ENCODE data around the gene ATG16L1. TPM values are rescaled to one million over a fixed set of nuclear protein-coding genes. Genes with fewer than 3 reads are reported as not detected.

Gene ATG16L1
- total and polyA plus RNA-seq, 2 donors (not counting 3 experiments of a cell fraction or from before 2014, with no cell fraction given), result 18.1 to 29.8 TPM

DNA sequence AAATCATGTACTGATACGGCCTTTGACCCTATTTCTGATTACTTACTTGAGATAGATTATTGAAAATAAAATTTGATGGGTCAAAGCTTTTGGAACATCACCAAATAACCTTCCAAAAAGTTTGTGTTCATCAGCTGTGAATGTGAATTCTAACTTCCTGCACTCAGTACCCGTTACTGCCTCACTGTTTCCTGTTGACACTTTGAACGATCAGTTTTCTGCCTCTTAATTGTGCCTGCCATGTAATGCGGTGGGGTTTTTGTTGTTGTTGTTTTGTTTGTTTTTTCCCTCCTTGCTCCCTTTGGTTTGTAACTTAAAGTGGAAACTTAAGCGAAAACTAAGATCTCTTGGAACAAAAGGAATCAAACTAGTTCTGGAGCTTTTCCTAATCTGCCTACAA lies 18.9 kb downstream of the ATG16L1 start:
- H3K36me3 ChIP-seq (ENCODE audit: control insufficient read depth in 2 of 2, extremely low read depth in 1 of 2, insufficient read depth in 2 of 2, low read length in 2 of 2), result peaks cover 30 to 33% of the 10 kb centered on the region in 2 experiments
- no peaks in the 10 kb centered on the region for H4K20me1 ChIP-seq (replicated peaks; ENCODE audit: control insufficient read depth, extremely low read depth, insufficient read depth, low read length)
- H3K9me1 ChIP-seq (replicated peaks; ENCODE audit: control insufficient read depth, extremely low read depth, insufficient read depth, low read length), result no peaks in the 10 kb centered on the region
- peaks cover 8% of the 10 kb centered on the region for H3K4me1 ChIP-seq (ENCODE audit: control insufficient read depth, extremely low read depth, insufficient read depth, low read length)
- intact Hi-C loops (cut with micrococcal nuclease), result loop anchor here (5.0 kb wide), 1 partner anchor 177 kb away; no protein-coding TSS in a partner anchor
- no peak overlapping the region for H2AFZ ChIP-seq (ENCODE audit: low read depth, low read length)
- FAIRE-seq (no peak), DNase-seq (ENCODE audit: low read depth, low spot score) (peak; percentile 44)
- TF ChIP-seq POLR2A (IDR thresholded peaks at IDR 0.05; ENCODE audit: low read depth, low read length), result no peak
- no peak for TF ChIP-seq MYC (IDR thresholded peaks at IDR 0.05; ENCODE audit: low read depth, low read length)
- TF ChIP-seq POLR2AphosphoS5 (IDR thresholded peaks at IDR 0.05; ENCODE audit: insufficient read depth, low read depth, low read length), result no peak
- TF ChIP-seq, protein P1, sequence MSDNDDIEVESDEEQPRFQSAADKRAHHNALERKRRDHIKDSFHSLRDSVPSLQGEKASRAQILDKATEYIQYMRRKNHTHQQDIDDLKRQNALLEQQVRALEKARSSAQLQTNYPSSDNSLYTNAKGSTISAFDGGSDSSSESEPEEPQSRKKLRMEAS (IDR thresholded peaks at IDR 0.05; ENCODE audit: insufficient read depth, insufficient read length), result no peak
- TF ChIP-seq EZH2 (IDR thresholded peaks at IDR 0.05; ENCODE audit: borderline replicate concordance, low read depth, low read length, severe bottlenecking), result no peak
- TF ChIP-seq JUN (IDR thresholded peaks at IDR 0.05; ENCODE audit: borderline replicate concordance, insufficient read depth, insufficient read length, low read depth), result no peak
- no peak for TF ChIP-seq GATA2 (IDR thresholded peaks at IDR 0.05; ENCODE audit: insufficient read depth, insufficient read length, low read depth, low read length)
- no peak for TF ChIP-seq FOS (IDR thresholded peaks at IDR 0.05; ENCODE audit: borderline replicate concordance, insufficient read depth, low read length)
- TF ChIP-seq, protein P2, sequence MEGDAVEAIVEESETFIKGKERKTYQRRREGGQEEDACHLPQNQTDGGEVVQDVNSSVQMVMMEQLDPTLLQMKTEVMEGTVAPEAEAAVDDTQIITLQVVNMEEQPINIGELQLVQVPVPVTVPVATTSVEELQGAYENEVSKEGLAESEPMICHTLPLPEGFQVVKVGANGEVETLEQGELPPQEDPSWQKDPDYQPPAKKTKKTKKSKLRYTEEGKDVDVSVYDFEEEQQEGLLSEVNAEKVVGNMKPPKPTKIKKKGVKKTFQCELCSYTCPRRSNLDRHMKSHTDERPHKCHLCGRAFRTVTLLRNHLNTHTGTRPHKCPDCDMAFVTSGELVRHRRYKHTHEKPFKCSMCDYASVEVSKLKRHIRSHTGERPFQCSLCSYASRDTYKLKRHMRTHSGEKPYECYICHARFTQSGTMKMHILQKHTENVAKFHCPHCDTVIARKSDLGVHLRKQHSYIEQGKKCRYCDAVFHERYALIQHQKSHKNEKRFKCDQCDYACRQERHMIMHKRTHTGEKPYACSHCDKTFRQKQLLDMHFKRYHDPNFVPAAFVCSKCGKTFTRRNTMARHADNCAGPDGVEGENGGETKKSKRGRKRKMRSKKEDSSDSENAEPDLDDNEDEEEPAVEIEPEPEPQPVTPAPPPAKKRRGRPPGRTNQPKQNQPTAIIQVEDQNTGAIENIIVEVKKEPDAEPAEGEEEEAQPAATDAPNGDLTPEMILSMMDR (IDR thresholded peaks at IDR 0.05; ENCODE audit: extremely low read depth in 1 of 2, insufficient read depth in 1 of 2, low read depth in 1 of 2, low read length in 2 of 2), result no peak
- ChIA-PET POLR2A (no interaction called here), CTCF (interaction anchor here (0.7 to 1.5 kb wide), 2 partner anchors 19 to 173 kb away, joined by 3 read pairs; partner anchors contain the start of gene ATG16L1)
- dilution Hi-C loops (cut with MboI; ENCODE audit: extremely low pct_ligation_motif_present, low sequenced_read_pairs), result no loop called here
- no peaks in the 10 kb centered on the region for H3K9me3 ChIP-seq (replicated peaks; ENCODE audit: control insufficient read depth, insufficient read depth, low read length)
- H3K79me2 ChIP-seq (ENCODE audit: control insufficient read depth, insufficient read depth, low read length), result peaks cover 3% of the 10 kb centered on the region
- no peak overlapping the region for H3K4me3 ChIP-seq (replicated peaks in 1 of 3; ENCODE audit: insufficient read depth in 1 of 3, low read depth in 1 of 3, low read length in 3 of 3)
- H3K4me2 ChIP-seq (ENCODE audit: insufficient read depth, low read length), result peak overlapping the region; percentile 4
- H3K27me3 ChIP-seq (ENCODE audit: control insufficient read depth in 2 of 2, insufficient read depth in 2 of 2, low read length in 2 of 2), result no peaks in the 10 kb centered on the region
- no peak overlapping the region for H3K9ac ChIP-seq (replicated peaks; ENCODE audit: extremely low read depth, insufficient read depth, low read length)
- BruUV-seq (replicated peaks), result no TSS peak
- peak overlapping the region; percentile 22 for H3K27ac ChIP-seq (ENCODE audit: insufficient read depth, low read depth, low read length)
